ENCODE data around the gene TMEM176B.
"Not testable (repeated sequence)": the region's sequence is repeated elsewhere in the genome, so short reads cannot be mapped to it uniquely, and the experiment has no call there.

The TMEM176B gene

GRCh38 chr7:150823484-150824126, 23.4 kb upstream of the TMEM176B start:
- no peak for DNase-seq (ENCODE audit: low read depth in 1 of 2, low spot score in 1 of 2)

- no peak for DNase-seq (ENCODE audit: low read depth in 1 of 2, low spot score in 1 of 2)
Measured at GRCh38 chr7:150823043-150823442, 22.9 kb upstream of the TMEM176B start.

- DNase-seq (ENCODE audit: low read depth in 1 of 2, low spot score in 1 of 2), result no peak
Measured at GRCh38 chr7:150820578-150821198, 20.5 kb upstream of the TMEM176B start.

GRCh38 chr7:150820148-150820547, 20.0 kb upstream of the TMEM176B start:
- DNase-seq (ENCODE audit: low read depth in 1 of 2, low spot score in 1 of 2), result no peak

- DNase-seq (ENCODE audit: low read depth in 1 of 2, low spot score in 1 of 2), result no peak
Measured at GRCh38 chr7:150818971-150819370, 18.8 kb upstream of the TMEM176B start.

GRCh38 chr7:150814328-150815001, 14.3 kb upstream of the TMEM176B start:
- no peak for DNase-seq (ENCODE audit: low read depth in 1 of 2, low spot score in 1 of 2)

GRCh38 chr7:150807616-150808438, 7.7 kb upstream of the TMEM176B start:
- not testable (repeated sequence) for DNase-seq (ENCODE audit: low read depth in 1 of 2, low spot score in 1 of 2)

GRCh38 chr7:150806863-150807262, 6.7 kb upstream of the TMEM176B start:
- no peak for DNase-seq (ENCODE audit: low read depth in 1 of 2, low spot score in 1 of 2)

- no peak for DNase-seq (ENCODE audit: low read depth in 1 of 2, low spot score in 1 of 2)
Measured at GRCh38 chr7:150806454-150806853, 6.3 kb upstream of the TMEM176B start.

- no peak for DNase-seq (ENCODE audit: low read depth in 1 of 2, low spot score in 1 of 2)
Measured at GRCh38 chr7:150805864-150806263, 5.7 kb upstream of the TMEM176B start.

GRCh38 chr7:150804802-150805201, 4.6 kb upstream of the TMEM176B start:
- no peak for DNase-seq (ENCODE audit: low read depth in 1 of 2, low spot score in 1 of 2)

GRCh38 chr7:150803161-150803860, 3.1 kb upstream of the TMEM176B start:
- no peak for DNase-seq (ENCODE audit: low read depth in 1 of 2, low spot score in 1 of 2)

- no peak for DNase-seq (ENCODE audit: low read depth in 1 of 2, low spot score in 1 of 2)
Measured at GRCh38 chr7:150801946-150802771, 2.0 kb upstream of the TMEM176B start.

GRCh38 chr7:150801242-150801945, 1.2 kb upstream of the TMEM176B start:
- DNase-seq (ENCODE audit: low read depth in 1 of 2, low spot score in 1 of 2), result no peak

GRCh38 chr7:150800581-150801241, 547 bp upstream of the TMEM176B start, which contains the start of gene TMEM176A:
TMEM176A (plus strand) TSS chr7:150800769; CDS start chr7:150801551, 782 bp downstream.
- DNase-seq (ENCODE audit: low read depth in 1 of 2, low spot score in 1 of 2), result no peak

- DNase-seq (ENCODE audit: low read depth in 1 of 2, low spot score in 1 of 2), result no peak
Measured at GRCh38 chr7:150799156-150799555, 1.0 kb downstream of the TMEM176B start.

GRCh38 chr7:150797661-150798060, 2.5 kb downstream of the TMEM176B start:
- DNase-seq (ENCODE audit: low read depth in 1 of 2, low spot score in 1 of 2), result no peak

- no peak for DNase-seq (ENCODE audit: low read depth in 1 of 2, low spot score in 1 of 2)
Measured at GRCh38 chr7:150793569-150794238, 6.5 kb downstream of the TMEM176B start.
